ENCODE measurements around the gene TMEM87B.
"Not testable (repeated sequence)": the region's sequence is repeated elsewhere in the genome, so short reads cannot be mapped to it uniquely, and the experiment has no call there.

The TMEM87B gene

GRCh38 chr2:112113354-112113753 is 58.3 kb downstream of the TMEM87B start:
- in situ Hi-C loops (cut with MboI; ENCODE audit: low sequenced_read_pairs) = not testable (repeated sequence)

GRCh38 chr2:112118148-112118547 is 63.1 kb downstream of the TMEM87B start:
- in situ Hi-C loops (cut with MboI; ENCODE audit: low sequenced_read_pairs) = no loop called here

- in situ Hi-C loops (cut with MboI; ENCODE audit: low sequenced_read_pairs) = no loop called here
These were observed 66.7 kb downstream of the TMEM87B start for GRCh38 chr2:112121682-112122254.

- in situ Hi-C loops (cut with MboI; ENCODE audit: low sequenced_read_pairs) = no loop called here
These were observed 74.0 kb downstream of the TMEM87B start for GRCh38 chr2:112129060-112129459.

- in situ Hi-C loops (cut with MboI; ENCODE audit: low sequenced_read_pairs) = no loop called here
These were observed 78.3 kb downstream of the TMEM87B start for GRCh38 chr2:112133344-112133743.

GRCh38 chr2:112134120-112134519 is 79.1 kb downstream of the TMEM87B start:
- in situ Hi-C loops (cut with MboI; ENCODE audit: low sequenced_read_pairs) = no loop called here

- in situ Hi-C loops (cut with MboI; ENCODE audit: low sequenced_read_pairs) = no loop called here
These were observed 81.0 kb downstream of the TMEM87B start for GRCh38 chr2:112136096-112136495.

GRCh38 chr2:112137516-112138158 is 82.6 kb downstream of the TMEM87B start:
- in situ Hi-C loops (cut with MboI; ENCODE audit: low sequenced_read_pairs) = no loop called here

GRCh38 chr2:112138159-112139032 is 83.3 kb downstream of the TMEM87B start, which contains the start of gene FBLN7:
FBLN7 (plus strand) TSS chr2:112138385; CDS start chr2:112138656, 271 bp downstream.
- in situ Hi-C loops (cut with MboI; ENCODE audit: low sequenced_read_pairs) = no loop called here

GRCh38 chr2:112139033-112139614 is 84.1 kb downstream of the TMEM87B start:
- in situ Hi-C loops (cut with MboI; ENCODE audit: low sequenced_read_pairs) = not testable (repeated sequence)

- in situ Hi-C loops (cut with MboI; ENCODE audit: low sequenced_read_pairs) = not testable (repeated sequence)
These were observed 84.7 kb downstream of the TMEM87B start for GRCh38 chr2:112139661-112140204.

- in situ Hi-C loops (cut with MboI; ENCODE audit: low sequenced_read_pairs) = no loop called here
These were observed 85.2 kb downstream of the TMEM87B start for GRCh38 chr2:112140205-112140802.

GRCh38 chr2:112140899-112141625 is 86.0 kb downstream of the TMEM87B start:
- in situ Hi-C loops (cut with MboI; ENCODE audit: low sequenced_read_pairs) = no loop called here

GRCh38 chr2:112141626-112142007 is 86.5 kb downstream of the TMEM87B start:
- in situ Hi-C loops (cut with MboI; ENCODE audit: low sequenced_read_pairs) = no loop called here

- in situ Hi-C loops (cut with MboI; ENCODE audit: low sequenced_read_pairs) = no loop called here
These were observed 87.5 kb downstream of the TMEM87B start for GRCh38 chr2:112142525-112143078.

- in situ Hi-C loops (cut with MboI; ENCODE audit: low sequenced_read_pairs) = no loop called here
These were observed 88.1 kb downstream of the TMEM87B start for GRCh38 chr2:112143150-112143549.

GRCh38 chr2:112144966-112145365 is 89.9 kb downstream of the TMEM87B start:
- in situ Hi-C loops (cut with MboI; ENCODE audit: low sequenced_read_pairs) = no loop called here

GRCh38 chr2:112147382-112148168 is 92.5 kb downstream of the TMEM87B start:
- in situ Hi-C loops (cut with MboI; ENCODE audit: low sequenced_read_pairs) = no loop called here

- in situ Hi-C loops (cut with MboI; ENCODE audit: low sequenced_read_pairs) = no loop called here
These were observed 93.4 kb downstream of the TMEM87B start for GRCh38 chr2:112148477-112148876.

Measured in hTERT RPE-1 (cell line).